Measurements from ENCODE around the gene HMGN3. TPM values are rescaled to one million over a fixed set of nuclear protein-coding genes. Genes with fewer than 3 reads are reported as not detected.

Gene HMGN3
- polyA plus RNA-seq, 1 of the 3 experiments (the other 2 are of a cell fraction): 64.5 TPM

GRCh38 chr6:79208816-79209215, 25.7 kb downstream of the HMGN3 start:
- Histone ChIP-seq H2AFZ (ENCODE audit: low read depth) (no peak overlapping the region), H3K27ac (ENCODE audit: low read depth in 2 of 2, low read length in 1 of 2) (no peak overlapping the region), H3K36me3 (replicated peaks in 1 of 2; ENCODE audit: control insufficient read depth in 1 of 2, insufficient read depth in 2 of 2, low read length in 1 of 2) (peaks cover 4 to 8% of the 10 kb centered on the region in 2 experiments), H3K4me3 (ENCODE audit: low read depth in 2 of 2, low read length in 1 of 2) (no peak overlapping the region), H3K9me3 (no peaks in the 10 kb centered on the region), H3K4me1 (ENCODE audit: control insufficient read depth in 1 of 2, insufficient read depth in 2 of 2, low read depth in 1 of 2, low read length in 1 of 2) (no peaks in the 10 kb centered on the region), H4K20me1 (ENCODE audit: insufficient read depth) (no peaks in the 10 kb centered on the region), H3F3A (replicated peaks; ENCODE audit: insufficient read depth) (no peaks in the 10 kb centered on the region), H3K79me2 (ENCODE audit: insufficient read depth) (peaks cover 4% of the 10 kb centered on the region; the same call in 1 of the 2 replicates), H3K27me3 (ENCODE audit: insufficient read depth) (no peaks in the 10 kb centered on the region), H3K9me2 (no peaks in the 10 kb centered on the region), H3K4me2 (no peak overlapping the region), H3K9ac (no peak overlapping the region)
- ChIA-PET POLR2A (no interaction called here), CTCF (interaction anchor here (1.4 kb wide), 1 partner anchor 26 kb away, joined by 3 read pairs; no protein-coding TSS in a partner anchor)
- TF ChIP-seq TEAD4 (IDR thresholded peaks at IDR 0.05; ENCODE audit: borderline replicate concordance, insufficient read depth) (no peak), RAD21 (IDR thresholded peaks at IDR 0.05; ENCODE audit: low read length) (no peak), SIN3A (IDR thresholded peaks at IDR 0.05; ENCODE audit: borderline replicate concordance, low read depth, low read length) (no peak), CHD2 (IDR thresholded peaks at IDR 0.05; ENCODE audit: low read length, partially characterized antibody) (no peak), FOXJ3 (CRISPR knock-in tag; IDR thresholded peaks at IDR 0.05) (no peak), POLR2AphosphoS5 (IDR thresholded peaks at IDR 0.05; ENCODE audit: low read depth, low read length) (no peak), FOSL2 (IDR thresholded peaks at IDR 0.05; ENCODE audit: borderline replicate concordance, low read depth) (no peak), EZH2phosphoT487 (IDR thresholded peaks at IDR 0.05; ENCODE audit: borderline replicate concordance, low read depth) (no peak), NFIC (IDR thresholded peaks at IDR 0.05; ENCODE audit: borderline replicate concordance) (no peak)
- no peak for DNase-seq

GRCh38 chr6:79203753-79204253, 30.7 kb downstream of the HMGN3 start:
- Histone ChIP-seq H3K27me3 (ENCODE audit: insufficient read depth) (no peaks in the 10 kb centered on the region), H3K9ac (no peak overlapping the region), H3K36me3 (replicated peaks in 1 of 2; ENCODE audit: control insufficient read depth in 1 of 2, insufficient read depth in 2 of 2, low read length in 1 of 2) (peaks cover 7 to 33% of the 10 kb centered on the region in 2 experiments), H3K9me3 (no peaks in the 10 kb centered on the region), H3K79me2 (ENCODE audit: insufficient read depth) (no peaks in the 10 kb centered on the region), H3K4me2 (no peak overlapping the region), H3K9me2 (no peaks in the 10 kb centered on the region), H3K4me3 (ENCODE audit: low read depth in 2 of 2, low read length in 1 of 2) (no peak overlapping the region), H3K4me1 (ENCODE audit: control insufficient read depth in 1 of 2, insufficient read depth in 2 of 2, low read depth in 1 of 2, low read length in 1 of 2) (no peaks in the 10 kb centered on the region), H2AFZ (ENCODE audit: low read depth) (no peak overlapping the region), H4K20me1 (ENCODE audit: insufficient read depth) (no peaks in the 10 kb centered on the region), H3F3A (replicated peaks; ENCODE audit: insufficient read depth) (no peaks in the 10 kb centered on the region), H3K27ac (ENCODE audit: low read depth in 2 of 2, low read length in 1 of 2) (no peak overlapping the region)
- no peak for DNase-seq
- WGBS (ENCODE audit: low lambda C conversion rate): 100% methylated on average over 3 of the region's 3 CpGs
- ChIA-PET CTCF (no interaction called here), POLR2A (no interaction called here)
- no peak for TF ChIP-seq USF2 (IDR thresholded peaks at IDR 0.05; ENCODE audit: borderline replicate concordance, low read depth, low read length)
- no peak for TF ChIP-seq SIN3A (IDR thresholded peaks at IDR 0.05; ENCODE audit: borderline replicate concordance, low read depth, low read length)
- no peak for TF ChIP-seq MAX (IDR thresholded peaks at IDR 0.05; ENCODE audit: low read depth)
- TF ChIP-seq RFX5 (IDR thresholded peaks at IDR 0.05; ENCODE audit: low read length): no peak
- TF ChIP-seq EZH2phosphoT487 (IDR thresholded peaks at IDR 0.05; ENCODE audit: borderline replicate concordance, low read depth): no peak
- no peak for TF ChIP-seq ZBTB33 (IDR thresholded peaks at IDR 0.05; ENCODE audit: borderline replicate concordance, low read depth)
- no peak for TF ChIP-seq MEF2A (IDR thresholded peaks at IDR 0.05; ENCODE audit: borderline replicate concordance, low read depth)
- no peak for TF ChIP-seq IRF3 (IDR thresholded peaks at IDR 0.05; ENCODE audit: low read depth, low read length)
- no peak for TF ChIP-seq NRF1 (IDR thresholded peaks at IDR 0.05; ENCODE audit: low read depth, low read length)
- TF ChIP-seq FOXM1 (IDR thresholded peaks at IDR 0.05; ENCODE audit: low read depth): no peak
- no peak for TF ChIP-seq REST (IDR thresholded peaks at IDR 0.05; ENCODE audit: low read depth, low read length)
- TF ChIP-seq USF1 (IDR thresholded peaks at IDR 0.05; ENCODE audit: borderline replicate concordance, low read depth): no peak
